Vagina (tissue), 2 donors: ENCODE results near the gene IVNS1ABP.

Source experiments
- POLR2A ChIP-seq, 2 donors: fragments of 450-650 bp; IDR thresholded peaks; one replicate each; pipeline ENCODE4 v1.6.1; 2017; ENCODE audit warnings: antibody characterized with exemption in 2 of 2, mild to moderate bottlenecking in 2 of 2, moderate library complexity in 2 of 2
- TF ChIP-seq, protein P1 (sequence below), 3 experiments: fragments of 450-650 bp in 2 of 3; fragments of 200-600 bp in 1 of 3; sonication (generic) in 1 of 3; IDR thresholded peaks; one replicate each; pipeline ENCODE4 v1.5.1; 2017 to 2019; ENCODE audit warnings: antibody characterized with exemption in 3 of 3, mild to moderate bottlenecking in 2 of 3, moderate library complexity in 2 of 3

DNA sequence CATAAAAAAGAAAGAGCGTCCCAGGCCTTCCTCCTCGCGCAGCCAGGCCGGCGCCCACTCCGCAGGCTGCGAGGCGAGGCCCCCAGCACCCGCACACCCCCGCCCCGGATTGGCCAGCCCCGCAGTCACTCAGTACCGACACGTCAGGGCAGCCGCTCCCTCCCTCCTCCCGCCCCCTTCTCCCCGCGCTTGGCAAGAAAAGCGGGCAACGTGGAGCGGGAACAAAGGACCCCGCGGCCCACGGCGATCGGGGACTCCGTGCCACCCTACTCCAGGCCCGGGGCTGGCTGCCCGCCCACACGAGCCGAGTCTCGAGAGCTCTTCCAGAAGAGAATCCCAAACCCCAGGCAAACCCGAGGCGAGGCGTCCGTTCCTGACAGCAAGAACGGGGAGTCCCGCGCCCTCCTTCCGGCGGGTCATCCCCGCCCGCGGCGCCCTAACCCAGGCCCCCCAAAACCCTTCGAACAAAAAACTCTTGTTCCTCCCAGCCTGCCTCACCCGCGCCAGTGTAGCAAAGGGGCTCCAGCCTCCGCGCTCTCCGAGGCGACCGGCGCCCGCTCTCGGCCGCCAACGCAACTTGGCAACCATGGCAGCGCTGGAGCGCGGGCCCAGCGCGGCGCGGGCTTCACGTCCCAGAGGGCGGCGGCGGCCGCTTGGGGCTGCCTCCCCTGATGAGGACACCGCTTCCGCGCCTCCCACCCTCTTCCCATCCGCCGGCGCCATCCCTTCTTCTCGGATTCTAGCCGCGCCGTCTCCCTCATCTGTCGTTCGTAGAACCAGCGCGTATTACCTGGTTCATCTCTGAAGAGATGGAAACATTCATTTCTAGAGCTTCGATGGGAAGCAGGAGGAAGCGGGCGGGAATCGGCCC, 645 bp downstream of the IVNS1ABP start:
- TF ChIP-seq, protein P1, sequence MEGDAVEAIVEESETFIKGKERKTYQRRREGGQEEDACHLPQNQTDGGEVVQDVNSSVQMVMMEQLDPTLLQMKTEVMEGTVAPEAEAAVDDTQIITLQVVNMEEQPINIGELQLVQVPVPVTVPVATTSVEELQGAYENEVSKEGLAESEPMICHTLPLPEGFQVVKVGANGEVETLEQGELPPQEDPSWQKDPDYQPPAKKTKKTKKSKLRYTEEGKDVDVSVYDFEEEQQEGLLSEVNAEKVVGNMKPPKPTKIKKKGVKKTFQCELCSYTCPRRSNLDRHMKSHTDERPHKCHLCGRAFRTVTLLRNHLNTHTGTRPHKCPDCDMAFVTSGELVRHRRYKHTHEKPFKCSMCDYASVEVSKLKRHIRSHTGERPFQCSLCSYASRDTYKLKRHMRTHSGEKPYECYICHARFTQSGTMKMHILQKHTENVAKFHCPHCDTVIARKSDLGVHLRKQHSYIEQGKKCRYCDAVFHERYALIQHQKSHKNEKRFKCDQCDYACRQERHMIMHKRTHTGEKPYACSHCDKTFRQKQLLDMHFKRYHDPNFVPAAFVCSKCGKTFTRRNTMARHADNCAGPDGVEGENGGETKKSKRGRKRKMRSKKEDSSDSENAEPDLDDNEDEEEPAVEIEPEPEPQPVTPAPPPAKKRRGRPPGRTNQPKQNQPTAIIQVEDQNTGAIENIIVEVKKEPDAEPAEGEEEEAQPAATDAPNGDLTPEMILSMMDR (IDR thresholded peaks at IDR 0.05) = no peak
- peak in 1 of 2 donors; percentile 46 for TF ChIP-seq POLR2A (IDR thresholded peaks at IDR 0.05)
